Activated CD8-positive, alpha-beta memory T cell treated with anti-CD3 and anti-CD28 coated beads, Interleukin-2, amount 50 U/mL, for 4 hours (primary cell): ENCODE data around the gene NAT9.

Source experiments
- DNase-seq: peaks from one replicate; pipeline ENCODE4 v3.0.0-alpha.2; 2020

Gene NAT9

DNA sequence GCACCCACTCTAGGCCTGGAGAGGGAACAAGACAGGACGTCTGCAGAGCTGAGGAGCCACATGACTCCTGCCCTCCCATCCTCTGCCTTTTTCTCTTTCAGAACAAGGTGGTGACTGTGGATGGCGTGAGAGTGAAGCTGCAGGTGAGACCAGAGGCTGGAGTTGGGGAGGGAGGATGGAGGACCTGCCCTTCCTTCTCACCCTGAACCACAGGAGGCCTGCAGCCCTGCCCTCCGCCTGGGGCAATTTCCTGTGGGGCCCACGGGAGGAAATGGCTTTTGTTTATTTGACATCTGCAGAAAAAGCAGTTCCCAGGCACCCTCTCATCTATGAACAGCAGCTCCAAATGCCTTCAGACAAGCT lies 34.0 kb downstream of the NAT9 start:
- DNase-seq: no peak

DNA sequence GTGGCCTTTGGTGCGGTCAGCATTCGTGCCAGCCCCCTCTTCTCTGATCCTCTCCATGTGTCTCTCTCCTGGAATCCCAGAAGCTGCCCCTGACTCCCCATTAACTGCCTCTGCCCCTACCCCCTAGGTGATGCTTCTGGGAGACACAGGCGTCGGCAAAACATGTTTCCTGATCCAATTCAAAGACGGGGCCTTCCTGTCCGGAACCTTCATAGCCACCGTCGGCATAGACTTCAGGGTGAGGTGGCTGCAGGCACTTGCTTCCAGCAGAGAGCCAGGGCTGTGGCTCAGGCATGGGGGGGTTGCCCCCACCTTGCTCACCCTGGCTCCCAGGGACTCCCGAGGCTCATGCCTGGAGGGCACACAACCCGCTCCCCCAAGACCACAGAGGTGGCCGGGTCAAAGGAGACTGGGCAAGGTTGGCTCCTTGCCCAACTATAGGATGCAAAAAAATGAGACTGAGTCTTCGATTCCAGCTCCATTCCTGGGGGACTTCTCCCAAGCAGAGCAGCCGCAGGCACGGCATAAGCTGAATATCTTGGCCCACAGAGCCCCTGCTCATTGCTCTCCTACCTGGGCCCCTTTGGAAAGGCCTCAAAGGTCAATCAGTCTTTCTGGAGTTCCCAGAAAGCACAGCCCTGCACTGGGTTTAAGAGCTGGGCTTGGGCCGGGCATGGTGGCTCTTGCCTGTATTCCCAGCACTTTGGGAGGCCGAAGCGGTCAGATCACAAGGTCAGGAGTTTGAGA lies 35.3 kb downstream of the NAT9 start:
- no peak for DNase-seq

DNA sequence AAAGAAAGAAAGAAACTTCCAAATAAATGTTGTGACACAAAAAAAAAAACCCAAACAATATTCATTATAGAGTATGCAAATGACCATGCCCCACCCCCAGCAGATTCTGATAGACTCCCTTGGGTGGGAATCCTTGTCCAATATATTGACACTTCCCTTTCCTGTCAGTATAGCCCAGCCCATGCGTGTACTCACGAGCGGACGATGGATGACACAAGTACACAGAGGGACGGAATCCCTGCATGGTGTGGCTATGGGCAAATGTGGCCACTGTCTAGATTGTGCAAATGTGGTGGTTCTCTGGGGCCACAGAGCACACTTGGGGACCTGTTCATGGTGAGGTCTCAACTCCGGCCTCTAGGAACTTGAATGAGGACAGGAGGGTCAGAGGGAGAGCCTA lies 36.0 kb downstream of the NAT9 start:
- no peak for DNase-seq

DNA sequence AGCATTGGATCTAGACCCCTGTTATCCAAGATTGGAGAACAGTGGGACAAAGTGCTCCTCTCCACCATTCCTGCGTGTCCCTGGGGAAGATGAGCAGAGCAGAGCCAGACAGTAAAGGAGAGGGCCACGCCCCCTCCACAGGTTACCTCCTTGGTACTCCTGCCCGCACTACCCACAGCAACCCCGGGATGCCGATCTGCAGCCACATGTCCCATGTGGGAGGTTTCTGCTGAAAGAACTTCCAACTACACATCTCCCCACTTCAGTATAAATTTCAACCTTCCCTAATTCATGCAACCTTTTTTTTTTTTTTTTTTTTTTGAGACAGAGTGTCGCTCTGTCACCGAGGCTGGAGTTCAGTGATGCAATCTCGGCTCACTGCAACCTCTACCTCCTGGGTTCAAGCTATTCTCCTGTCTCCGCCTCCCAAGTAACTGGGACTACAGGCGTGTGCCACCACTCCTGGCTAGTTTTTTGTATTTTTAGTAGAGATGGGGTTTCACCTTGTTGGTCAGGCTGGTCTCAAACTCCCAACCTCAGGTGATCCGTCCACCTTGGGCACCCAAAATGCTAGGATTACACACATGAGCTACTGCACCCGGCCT lies 36.8 kb downstream of the NAT9 start:
- DNase-seq: no peak

DNA sequence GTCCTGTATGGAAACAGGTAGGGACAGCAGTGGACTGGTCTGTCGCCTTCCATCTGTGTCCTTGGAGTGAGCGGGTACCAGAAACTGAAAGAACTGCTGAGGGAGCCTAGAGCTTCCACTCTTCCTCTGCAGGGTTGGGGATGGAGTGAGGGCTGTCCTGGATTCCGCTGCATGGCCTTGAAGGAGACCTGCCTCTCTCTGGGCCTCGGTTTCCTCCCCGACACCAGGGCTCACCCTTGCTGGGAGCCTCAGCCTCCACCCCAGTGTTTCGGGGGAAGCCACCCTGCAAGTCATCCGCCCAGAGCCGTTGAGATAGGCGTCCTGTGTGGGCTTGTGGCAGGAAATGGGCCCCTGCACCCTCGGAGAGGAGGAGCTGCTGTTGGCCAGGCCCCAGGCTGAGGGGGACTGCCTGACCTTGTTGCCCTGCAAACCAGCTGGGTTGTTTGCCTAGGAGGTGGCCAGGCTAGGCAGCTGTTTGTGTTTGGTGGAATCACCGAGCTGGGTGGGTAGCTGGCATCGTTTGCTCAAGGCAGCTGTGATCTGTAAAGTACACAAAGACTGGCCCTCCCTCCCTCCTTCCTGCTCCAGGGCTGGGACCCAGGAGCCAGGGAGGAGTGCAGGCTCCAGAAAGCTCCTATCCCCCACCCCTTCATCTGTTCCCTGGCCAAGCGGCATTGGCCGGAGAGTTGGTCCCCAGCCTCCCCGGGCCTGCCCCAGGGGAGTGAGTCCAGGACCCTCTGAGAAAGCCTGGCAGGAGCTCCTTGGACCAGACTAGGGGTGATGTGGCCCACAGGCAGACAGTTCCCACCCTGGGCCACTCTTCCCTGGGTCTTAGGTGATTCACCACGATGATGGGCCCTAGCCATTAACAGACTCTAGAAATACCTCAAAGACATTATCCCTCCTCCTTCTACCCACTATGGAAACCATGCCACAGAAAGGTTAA lies 37.8 kb downstream of the NAT9 start:
- DNase-seq: peak; percentile 72

DNA sequence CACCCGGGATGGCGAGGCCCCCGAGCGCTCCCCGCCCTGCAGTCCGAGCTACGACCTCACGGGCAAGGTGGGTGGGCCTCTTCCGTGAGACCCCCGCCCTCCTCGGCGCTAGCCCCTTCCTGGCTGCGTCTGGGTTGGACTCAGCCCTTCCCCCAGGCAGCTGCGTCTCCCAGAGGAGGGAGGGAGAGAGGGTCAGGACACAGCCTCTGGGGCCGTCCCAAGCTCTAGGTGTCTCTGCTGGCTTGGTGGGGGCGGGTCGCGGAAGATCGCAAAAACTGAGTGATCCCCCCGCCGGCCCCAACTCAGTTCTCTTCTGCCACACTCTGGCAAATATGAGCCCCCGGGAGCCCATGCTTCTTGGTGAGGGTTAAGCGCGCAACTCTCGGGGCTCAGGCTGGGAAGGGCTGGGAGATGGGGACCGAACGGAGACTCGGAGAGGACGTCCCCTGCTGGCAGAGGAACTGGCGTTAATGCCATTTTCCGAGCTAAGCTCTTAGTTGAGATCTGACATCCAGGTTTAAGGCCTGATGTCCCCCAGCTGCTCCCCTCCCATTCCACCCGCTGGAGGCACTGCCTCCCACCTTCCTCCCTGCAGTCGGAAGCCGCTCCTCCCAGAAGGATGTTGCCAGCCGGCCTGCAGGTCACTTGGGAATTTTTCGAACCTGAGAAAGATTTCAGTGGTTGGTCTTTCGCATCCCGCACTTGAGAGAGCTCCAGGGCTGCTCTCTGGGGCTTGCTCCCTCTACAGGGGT lies 38.7 kb downstream of the NAT9 start:
- DNase-seq: peak; percentile 52

DNA sequence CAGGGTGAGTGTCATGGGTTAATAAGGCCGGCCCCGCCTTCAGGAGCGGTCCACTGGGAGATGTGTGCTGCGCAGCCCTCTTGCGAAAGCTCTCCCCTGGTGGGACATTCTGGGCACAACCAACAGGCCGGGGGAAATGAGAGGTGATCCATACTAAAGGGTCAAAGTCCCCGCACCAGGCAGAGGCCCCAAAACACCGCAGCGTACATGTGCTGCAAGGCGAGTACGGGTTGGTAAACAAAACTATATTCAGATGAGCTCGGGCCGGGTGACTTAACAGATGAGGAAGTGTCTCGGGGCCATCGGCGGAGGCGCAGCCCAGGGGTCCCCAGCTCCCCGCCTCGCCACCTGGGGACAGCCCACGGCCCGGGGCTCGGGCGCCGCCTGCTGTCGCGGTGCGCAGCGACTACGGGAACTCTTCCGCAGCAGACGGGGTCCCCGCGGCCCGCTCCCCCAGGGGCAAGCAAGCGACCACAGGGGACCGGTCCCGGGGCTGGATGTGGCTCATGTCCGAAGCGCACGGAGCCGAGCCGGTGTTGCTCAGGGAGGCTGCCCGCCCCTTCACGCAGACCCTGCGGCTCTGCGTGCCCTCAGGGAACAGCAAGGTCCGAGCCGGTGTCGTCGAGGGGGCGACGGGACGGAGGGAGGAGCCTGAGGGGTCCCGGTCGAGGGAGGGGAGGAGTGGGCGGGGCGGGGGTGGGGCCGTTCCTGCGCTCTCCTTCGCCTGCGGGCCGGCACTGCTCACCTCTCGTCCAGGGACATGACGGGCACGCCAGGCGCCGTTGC lies 39.4 kb downstream of the NAT9 start, which contains the start of gene RAB37:
TSS of gene RAB37 (plus strand) at position 744 of the 786 bp plus-strand sequence. CDS start at position 761, 17 bp downstream.
- peak; percentile 59 for DNase-seq

DNA sequence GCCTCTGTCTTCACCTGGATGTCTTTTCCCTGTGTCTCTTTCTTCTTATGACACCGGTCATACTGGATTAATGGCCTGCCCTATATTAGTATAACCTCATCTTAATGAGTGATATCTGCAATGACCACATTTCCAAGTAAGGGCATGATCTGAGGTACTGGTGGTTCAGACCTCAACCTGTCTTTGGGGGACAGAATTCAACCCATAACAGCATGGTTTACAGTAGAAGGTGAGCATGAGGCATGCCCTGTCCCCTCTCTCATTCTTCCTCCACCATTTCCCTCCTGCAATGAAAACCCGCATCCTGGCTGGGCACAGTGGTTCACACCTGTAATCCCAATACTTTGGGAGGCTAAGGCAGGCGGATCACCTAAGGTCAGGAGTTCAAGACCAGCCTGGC lies 41.9 kb downstream of the NAT9 start:
- DNase-seq: no peak

DNA sequence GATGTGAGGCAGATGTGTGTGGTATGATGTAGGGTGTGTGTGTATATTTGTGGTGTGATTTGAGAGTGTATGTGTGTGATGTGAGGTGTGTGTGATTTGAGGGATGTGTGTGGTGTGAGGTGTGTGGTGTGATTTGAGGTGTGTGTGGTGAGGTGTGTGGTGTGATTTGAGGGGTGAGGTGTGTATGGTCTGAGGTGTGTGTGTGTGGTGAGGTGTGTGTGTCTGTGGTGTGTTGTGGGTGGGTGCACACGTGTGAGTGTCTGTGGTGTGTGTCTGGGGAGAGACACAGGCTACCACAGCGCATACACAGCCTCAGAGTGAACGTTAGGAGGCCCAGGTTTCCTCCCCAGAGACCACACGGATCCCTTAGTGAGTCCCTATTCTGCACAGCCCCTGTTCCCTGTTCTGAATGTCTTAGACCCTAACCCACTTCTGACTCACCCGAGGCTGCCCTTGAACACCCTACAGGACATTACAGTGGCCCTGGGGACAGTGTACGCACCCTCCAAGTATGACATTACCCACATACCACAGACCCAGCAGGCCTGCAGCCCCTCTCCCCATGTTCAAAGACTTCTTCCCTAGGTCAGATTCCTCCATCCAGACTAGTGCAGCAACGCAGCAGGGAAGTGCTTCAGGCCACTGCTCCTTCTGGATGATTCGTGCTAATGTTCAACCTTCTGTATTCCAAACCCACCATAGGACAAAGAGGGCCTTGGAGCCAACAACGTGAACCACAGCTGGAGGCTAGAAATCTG lies 42.6 kb downstream of the NAT9 start:
- no peak for DNase-seq

DNA sequence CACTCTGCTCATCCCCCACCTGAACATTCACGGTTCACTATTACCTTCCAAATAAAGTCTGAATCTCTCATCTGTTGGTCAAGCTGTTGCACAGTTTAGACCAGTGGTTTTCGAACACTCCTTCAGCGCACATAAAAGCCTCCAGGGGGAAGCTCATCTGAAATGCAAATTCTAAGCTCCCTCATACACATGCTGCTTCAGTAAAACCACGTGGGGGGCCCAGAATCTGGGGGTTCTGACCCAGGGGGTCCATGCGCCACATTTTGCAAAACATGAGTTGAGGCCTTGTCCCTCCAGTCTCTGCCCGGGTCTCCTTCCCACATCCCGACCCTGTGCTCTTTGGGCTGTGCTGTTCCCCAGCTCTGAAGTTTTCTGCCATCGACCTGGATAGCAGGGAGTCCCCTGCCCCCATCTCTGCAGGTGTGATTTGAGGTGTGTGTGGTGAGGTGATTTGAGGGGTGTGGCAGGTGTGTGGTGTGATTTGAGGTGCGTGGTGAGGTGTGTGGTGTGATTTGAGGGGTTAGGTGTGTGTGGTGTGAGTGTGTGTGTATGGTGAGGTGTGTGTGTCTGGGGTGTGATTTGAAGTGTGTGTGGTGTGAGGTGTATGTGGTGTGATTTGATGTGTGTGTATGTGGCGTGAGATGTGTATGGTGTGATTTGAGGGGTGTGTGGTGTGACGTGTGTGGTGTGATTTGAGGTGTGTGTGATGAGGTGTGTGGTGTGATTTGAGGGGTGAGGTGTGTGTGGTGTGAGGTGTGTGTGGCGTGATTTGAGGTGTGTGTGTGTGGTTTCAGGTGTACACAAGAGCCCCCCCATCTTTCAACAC lies 43.9 kb downstream of the NAT9 start:
- DNase-seq: no peak

DNA sequence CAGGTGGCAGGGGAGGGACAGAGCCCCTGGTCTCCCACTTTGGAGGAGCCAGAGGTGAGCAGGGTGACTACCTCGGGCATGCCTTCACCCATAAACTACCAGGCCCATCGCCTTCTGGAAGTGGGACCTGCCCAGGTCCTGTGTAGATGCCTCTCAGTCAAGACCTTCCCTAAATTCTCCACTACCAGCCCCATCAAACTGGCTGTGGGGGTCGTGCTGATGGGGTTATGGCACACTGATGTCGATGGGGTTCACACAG lies 44.9 kb downstream of the NAT9 start:
- no peak for DNase-seq

DNA sequence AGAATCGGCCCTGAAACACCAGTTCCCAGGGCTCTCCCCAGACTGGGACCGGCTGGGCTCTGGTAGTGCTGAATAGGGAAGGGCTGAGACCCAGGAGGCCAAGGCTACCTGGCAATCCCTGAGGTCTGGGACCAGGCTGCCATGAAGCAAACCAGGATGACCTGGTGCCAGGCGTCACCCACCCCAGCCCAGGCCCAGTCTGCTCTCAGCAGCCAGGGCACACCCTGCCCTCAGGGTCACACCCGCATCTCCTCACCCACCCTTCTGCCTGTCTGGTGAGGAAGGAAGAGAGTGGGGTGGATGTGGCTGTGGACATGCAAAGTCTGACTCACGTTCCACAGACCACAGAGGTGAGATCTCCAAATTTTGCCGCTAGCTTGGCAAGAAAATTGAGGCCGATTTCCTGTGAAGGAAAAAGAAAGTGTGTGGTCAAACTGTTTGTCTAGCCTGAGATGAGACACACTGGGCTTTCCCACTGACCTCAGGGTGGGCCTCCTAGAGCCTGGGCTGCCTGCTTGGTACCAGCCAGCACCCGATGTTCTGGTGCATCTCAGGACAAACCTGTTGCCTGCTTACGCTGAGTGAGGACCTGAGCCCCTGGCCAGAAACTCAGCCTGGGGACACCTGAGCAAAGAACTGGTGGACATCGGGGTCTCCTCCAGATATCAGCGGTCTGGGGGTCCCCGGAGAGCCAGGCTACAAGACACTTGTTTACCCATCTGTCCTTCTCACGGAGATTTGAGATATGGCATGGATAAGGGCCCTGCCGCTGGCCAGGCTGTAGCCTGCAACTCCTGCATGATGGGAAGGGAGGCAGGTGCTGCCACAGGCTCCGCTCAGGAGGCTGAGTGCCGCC lies 45.4 kb downstream of the NAT9 start:
- peak; percentile 57 for DNase-seq

DNA sequence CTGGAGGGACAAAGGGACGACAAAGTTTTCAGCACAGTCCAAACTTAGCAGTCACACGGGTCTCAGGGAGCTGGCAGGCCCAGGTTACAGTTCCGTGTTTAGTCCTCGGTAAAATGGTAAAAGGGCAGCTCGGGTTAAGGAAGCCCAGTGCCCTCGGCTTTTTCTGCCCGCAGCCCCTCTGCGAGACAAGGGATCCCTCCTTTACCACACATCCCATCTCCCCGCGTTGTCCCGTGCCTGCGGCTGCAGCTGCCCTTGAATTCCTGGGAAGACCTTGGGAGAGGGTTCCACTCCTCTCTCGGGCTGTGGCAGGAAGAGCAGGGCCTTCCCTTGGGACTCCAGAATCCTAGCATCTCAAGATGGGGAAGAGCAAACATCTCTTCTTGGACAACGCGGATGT lies 46.3 kb downstream of the NAT9 start:
- no peak for DNase-seq

DNA sequence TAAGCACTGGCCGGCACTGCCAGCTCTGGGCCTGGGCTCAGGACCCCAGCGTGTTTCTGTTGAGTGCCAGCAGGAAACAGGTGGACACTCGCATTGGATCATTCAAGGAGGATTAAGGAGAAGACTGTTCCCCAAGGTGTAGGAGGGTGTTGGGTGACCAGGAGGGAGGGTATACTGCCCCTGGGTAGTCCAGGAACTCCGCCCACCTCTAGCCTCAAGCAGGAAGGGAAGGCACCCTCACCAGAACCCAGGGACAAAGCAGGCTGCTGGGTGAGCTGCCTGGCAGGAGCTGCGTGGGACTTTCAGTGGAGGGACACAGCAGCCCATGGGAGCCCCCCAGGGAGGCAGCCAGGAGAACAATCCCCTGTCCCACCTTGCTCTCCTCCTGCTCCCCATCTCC lies 46.8 kb downstream of the NAT9 start:
- no peak for DNase-seq

DNA sequence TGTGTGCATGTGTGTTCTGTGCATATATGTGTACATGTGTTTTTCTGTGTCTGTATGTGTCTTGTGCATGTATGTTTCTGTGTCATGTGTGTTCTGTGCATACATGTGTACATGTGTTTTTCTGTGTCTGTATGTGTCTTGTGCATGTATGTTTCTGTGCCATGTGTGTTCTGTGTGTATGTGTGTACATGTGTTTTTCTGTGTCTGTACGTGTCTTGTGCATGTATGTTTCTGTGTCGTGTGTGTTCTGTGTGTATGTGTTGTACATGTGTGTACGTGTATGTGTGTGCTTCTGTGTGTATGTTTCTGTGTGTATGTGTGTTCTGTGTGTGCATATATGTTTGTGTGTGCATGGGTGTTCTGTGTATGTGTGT lies 47.5 kb downstream of the NAT9 start:
- DNase-seq: no peak

DNA sequence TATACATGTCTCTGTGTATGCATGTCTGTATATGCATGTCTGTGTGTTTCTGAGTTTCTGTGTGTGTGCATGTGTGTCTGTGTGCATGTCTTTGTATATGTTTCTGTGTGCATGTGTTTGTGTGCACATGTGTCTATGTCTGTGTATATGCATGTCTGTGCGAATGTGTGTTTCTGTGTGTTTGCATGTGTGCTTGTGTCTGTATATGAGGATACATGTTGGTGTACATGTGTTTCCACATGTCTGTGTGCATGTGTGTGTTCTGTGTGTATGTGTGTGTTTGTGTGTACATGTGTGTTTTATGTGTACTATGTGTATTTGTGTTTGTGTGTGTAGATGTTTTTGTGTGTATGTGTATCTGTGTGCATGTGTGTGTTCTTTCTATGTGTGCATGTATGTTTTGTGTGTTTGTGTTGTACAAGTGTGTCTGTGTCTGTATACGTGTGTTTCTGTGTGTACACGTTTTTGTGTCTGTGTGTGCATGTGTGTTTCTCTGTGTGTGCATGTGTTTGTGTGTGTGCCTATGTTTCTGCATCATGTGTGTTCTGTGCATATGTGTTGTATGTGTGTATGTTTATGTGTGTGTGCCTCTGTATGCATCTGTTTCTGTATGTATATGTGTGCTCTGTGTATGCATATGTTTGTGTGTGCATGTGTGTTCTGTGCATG lies 48.0 kb downstream of the NAT9 start:
- no peak for DNase-seq

DNA sequence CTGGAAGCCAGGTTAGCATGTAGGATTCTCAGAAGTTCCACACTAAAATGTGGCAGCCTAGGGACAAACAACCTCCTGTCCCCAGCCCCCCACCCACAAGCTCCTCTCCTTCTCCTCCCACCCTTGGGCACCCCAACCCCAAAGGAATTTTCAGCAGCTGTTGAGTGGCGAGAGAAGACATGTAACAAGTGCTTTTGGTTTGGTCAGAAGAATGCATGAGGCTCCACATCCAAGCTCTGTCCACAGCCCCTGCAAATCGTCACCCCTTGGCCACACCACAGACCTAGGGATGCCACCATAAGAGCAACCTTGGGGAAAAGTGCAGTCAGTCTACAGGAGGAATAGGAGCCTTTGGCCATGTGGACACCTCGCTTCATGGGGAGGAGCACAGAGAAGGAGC lies 51.0 kb downstream of the NAT9 start:
- no peak for DNase-seq

DNA sequence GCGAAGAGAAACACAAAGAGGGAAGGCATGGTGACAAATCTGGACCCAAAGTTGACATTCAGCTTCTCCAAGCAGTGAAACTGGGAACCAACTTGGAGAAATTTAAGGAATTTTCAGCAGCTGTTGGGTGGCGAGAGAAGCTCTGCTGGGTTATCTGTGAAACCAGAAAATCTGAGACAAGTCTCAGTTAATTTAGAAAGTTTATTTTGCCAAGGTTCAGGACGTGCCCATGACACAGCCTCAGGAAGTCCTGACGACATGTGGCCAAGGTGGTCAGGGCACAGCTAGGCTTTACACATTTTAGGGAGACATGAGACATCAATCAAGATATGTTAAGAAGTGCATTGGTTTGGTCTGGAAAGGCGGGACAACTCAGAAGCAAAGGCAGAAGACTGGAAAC lies 52.3 kb downstream of the NAT9 start:
- no peak for DNase-seq

DNA sequence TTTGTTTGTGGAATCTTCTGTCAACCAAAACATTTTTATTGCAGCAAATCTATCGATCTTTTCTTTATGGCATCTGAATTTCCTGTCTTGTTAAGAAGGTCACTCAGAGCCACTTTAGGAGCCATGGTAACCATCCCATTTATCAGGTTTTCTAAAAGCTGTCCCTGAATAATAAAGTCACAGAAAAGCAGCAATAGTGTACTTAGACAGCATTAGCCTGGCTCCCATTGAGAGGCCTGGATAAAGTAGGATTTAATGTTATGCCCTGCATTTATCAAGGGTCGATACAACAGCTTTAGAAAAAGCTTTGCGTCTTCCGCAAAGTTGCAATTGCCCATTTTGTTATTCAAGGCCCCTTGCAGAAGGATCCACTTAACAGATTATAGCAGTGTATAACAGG lies 53.4 kb downstream of the NAT9 start:
- DNase-seq: no peak
